Astrocyte (in vitro differentiated cells and primary cell): ENCODE measurements around the gene LRRC10B. TPM values are rescaled to one million over a fixed set of nuclear protein-coding genes. Genes with fewer than 3 reads are reported as not detected.

Experiments used
- DNase-seq: peaks from one replicate; pipeline ENCODE4 v3.0.0-alpha.2; 2010; ENCODE audit warnings: low read depth
- FAIRE-seq: peaks from 2 replicates; lab custom pipeline; 2011; peaks lifted over from hg19 to GRCh38; lab: Jason Lieb, UNC
- H2AFZ ChIP-seq: 2 replicates; pipeline ENCODE4 v1.6.0; 2012; ENCODE audit warnings: low read depth, low read length, inconsistent platforms
- H3K27ac ChIP-seq: 2 replicates; pipeline ENCODE4 v1.5.1; 2011; ENCODE audit warnings: low read depth, low read length, inconsistent platforms
- H3K27me3 ChIP-seq: 2 replicates; pipeline ENCODE4 v1.6.0; 2011; ENCODE audit warnings: low read length, inconsistent platforms; ENCODE audit not compliant: insufficient read depth
- H3K36me3 ChIP-seq: 2 replicates; pipeline ENCODE4 v1.5.1; 2011; ENCODE audit warnings: low read length, inconsistent platforms; ENCODE audit not compliant: insufficient read depth
- H3K4me1 ChIP-seq: 2 replicates; pipeline ENCODE4 v1.5.1; 2011; ENCODE audit warnings: low read length, inconsistent platforms; ENCODE audit not compliant: insufficient read depth
- H3K4me2 ChIP-seq: 2 replicates; pipeline ENCODE4 v1.6.0; 2012; ENCODE audit warnings: low read length, inconsistent platforms
- H3K4me3 ChIP-seq: 2 replicates; pipeline ENCODE4 v1.5.1; 2011; ENCODE audit warnings: low read depth, mild to moderate bottlenecking, low read length, inconsistent platforms; ENCODE audit not compliant: insufficient read depth
- H3K79me2 ChIP-seq: 2 replicates; pipeline ENCODE4 v1.6.0; 2012; ENCODE audit warnings: mild to moderate bottlenecking, low read length, inconsistent platforms; ENCODE audit not compliant: insufficient read depth
- H3K9ac ChIP-seq: 2 replicates; pipeline ENCODE4 v1.6.0; 2012; ENCODE audit warnings: mild to moderate bottlenecking, low read length, inconsistent platforms
- H3K9me3 ChIP-seq: 2 replicates; pipeline ENCODE4 v1.5.1; 2012; ENCODE audit warnings: low read depth, mild to moderate bottlenecking, low read length, inconsistent platforms; ENCODE audit not compliant: insufficient read depth
- H4K20me1 ChIP-seq: 2 replicates; pipeline ENCODE4 v1.6.0; 2012; ENCODE audit warnings: low read length, inconsistent platforms; ENCODE audit not compliant: insufficient read depth
- H3K27ac Mint-ChIP-seq: one replicate; pipeline ENCODE4 v1.8.0; 2021; ENCODE audit warnings: mild to moderate bottlenecking, mixed read lengths; ENCODE audit not compliant: unreplicated experiment
- H3K27me3 Mint-ChIP-seq: one replicate; pipeline ENCODE4 v1.8.0; 2021; ENCODE audit warnings: low read depth, mixed read lengths; ENCODE audit not compliant: unreplicated experiment
- H3K36me3 Mint-ChIP-seq: one replicate; pipeline ENCODE4 v1.8.0; 2021; ENCODE audit warnings: low read depth, mixed read lengths; ENCODE audit not compliant: unreplicated experiment
- H3K4me1 Mint-ChIP-seq: one replicate; pipeline ENCODE4 v1.8.0; 2021; ENCODE audit warnings: low read depth, mixed read lengths; ENCODE audit not compliant: unreplicated experiment
- H3K4me3 Mint-ChIP-seq: one replicate; pipeline ENCODE4 v1.8.0; 2021; ENCODE audit warnings: mild to moderate bottlenecking, moderate library complexity, mixed read lengths; ENCODE audit not compliant: unreplicated experiment
- H3K9me3 Mint-ChIP-seq: one replicate; pipeline ENCODE4 v1.8.0; 2021; ENCODE audit warnings: mild to moderate bottlenecking, mixed read lengths; ENCODE audit not compliant: unreplicated experiment
- EZH2 ChIP-seq: IDR thresholded peaks from 2 replicates; pipeline ENCODE4 v1.6.1; 2012; ENCODE audit warnings: mild to moderate bottlenecking, low read length, inconsistent platforms; ENCODE audit not compliant: insufficient read depth
- total RNA-seq: library from RNA; stranded (reverse); gene quantifications from 2 replicates; pipeline ENCODE4 v1.2.1, GENCODE V29; 2021
- TF ChIP-seq, protein P1 (sequence below): IDR thresholded peaks from 2 replicates; pipeline ENCODE4 v1.5.1; 2011; ENCODE audit warnings: low read depth, mild to moderate bottlenecking, inconsistent platforms, low read length, moderate library complexity; ENCODE audit not compliant: insufficient read depth

Gene LRRC10B
- total RNA-seq, 1 donor from 2014 or later = 0.09 TPM

DNA sequence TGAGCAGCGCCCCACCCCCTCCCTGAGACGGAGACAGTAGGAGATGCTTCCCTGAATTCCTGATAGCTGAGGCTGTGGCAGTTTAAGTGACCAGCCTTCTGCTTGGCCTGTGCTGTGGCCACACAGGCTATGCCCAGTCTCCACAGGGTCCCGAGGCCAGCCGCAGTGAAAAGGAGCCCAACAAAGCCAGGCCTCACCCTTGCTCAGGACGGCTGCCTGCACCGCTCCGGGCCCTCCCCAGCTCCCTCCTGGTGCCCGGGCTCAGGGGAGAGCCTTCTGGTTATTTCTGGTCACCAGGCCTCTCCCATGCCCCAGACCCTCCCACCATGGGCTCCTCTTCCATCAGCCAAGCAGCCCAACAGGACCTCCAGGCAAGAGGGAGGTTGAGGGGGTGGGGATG is 28.8 kb downstream of the LRRC10B start:
- Histone ChIP-seq H3K9me3 (no peaks in the 10 kb centered on the region), H4K20me1 (no peaks in the 10 kb centered on the region), H3K79me2 (no peaks in the 10 kb centered on the region), H3K9ac (no peak overlapping the region), H3K4me2 (no peak overlapping the region), H3K36me3 (no peaks in the 10 kb centered on the region), H2AFZ (no peak overlapping the region), H3K27ac (no peak overlapping the region), H3K4me3 (no peak overlapping the region), H3K27me3 (peaks cover 22% of the 10 kb centered on the region), H3K4me1 (no peaks in the 10 kb centered on the region)
- Mint-ChIP-seq H3K27ac (no peak overlapping the region), H3K9me3 (peaks cover 5% of the 10 kb centered on the region), H3K36me3 (peaks cover under 1% of the 10 kb centered on the region), H3K4me3 (no peak overlapping the region), H3K27me3 (peaks cover 47% of the 10 kb centered on the region), H3K4me1 (peaks cover 7% of the 10 kb centered on the region)
- DNase-seq = no peak
- no peak for FAIRE-seq
- TF ChIP-seq, protein P1, sequence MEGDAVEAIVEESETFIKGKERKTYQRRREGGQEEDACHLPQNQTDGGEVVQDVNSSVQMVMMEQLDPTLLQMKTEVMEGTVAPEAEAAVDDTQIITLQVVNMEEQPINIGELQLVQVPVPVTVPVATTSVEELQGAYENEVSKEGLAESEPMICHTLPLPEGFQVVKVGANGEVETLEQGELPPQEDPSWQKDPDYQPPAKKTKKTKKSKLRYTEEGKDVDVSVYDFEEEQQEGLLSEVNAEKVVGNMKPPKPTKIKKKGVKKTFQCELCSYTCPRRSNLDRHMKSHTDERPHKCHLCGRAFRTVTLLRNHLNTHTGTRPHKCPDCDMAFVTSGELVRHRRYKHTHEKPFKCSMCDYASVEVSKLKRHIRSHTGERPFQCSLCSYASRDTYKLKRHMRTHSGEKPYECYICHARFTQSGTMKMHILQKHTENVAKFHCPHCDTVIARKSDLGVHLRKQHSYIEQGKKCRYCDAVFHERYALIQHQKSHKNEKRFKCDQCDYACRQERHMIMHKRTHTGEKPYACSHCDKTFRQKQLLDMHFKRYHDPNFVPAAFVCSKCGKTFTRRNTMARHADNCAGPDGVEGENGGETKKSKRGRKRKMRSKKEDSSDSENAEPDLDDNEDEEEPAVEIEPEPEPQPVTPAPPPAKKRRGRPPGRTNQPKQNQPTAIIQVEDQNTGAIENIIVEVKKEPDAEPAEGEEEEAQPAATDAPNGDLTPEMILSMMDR = no peak
- no peak for TF ChIP-seq EZH2

DNA sequence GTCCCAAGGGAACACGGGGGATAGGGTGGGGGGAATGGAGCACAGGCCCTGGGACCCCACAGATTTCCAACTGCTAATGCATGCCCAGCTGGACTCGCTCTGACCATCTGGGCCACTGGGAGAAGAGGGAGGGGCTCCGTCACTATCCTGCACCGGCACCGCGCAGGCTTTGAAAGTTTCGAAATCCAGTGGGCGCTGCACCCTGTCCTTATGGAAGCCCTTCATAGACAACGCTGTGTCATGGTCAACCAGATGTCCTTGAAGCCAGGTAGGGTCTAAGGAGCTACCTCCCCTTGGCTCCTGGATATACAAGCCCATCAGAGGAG is 30.1 kb downstream of the LRRC10B start:
- no peak for TF ChIP-seq EZH2
- TF ChIP-seq, protein P1 = no peak
- no peak for FAIRE-seq

DNA sequence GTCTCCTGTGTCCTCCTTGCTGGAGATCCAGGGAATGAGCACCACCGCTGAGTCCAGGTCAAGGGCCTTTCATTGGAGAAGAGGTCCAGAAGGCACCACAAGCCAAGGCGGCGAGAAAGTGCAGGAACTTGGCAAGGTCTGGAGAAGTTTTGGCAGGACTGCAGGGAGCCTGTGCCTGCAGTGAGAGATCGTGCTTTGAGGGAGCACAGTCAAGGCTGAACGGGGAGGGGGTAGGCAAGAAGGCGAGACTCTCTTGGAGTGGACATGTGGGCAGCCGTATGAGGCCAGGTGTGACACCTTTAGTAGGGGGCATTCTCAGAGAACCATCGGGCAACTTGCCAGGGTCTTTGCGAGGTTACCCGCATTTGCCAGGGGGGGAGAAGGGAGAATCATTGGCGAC is 30.5 kb downstream of the LRRC10B start:
- H3K9me3 ChIP-seq = no peaks in the 10 kb centered on the region
- no peak overlapping the region for H3K4me3 ChIP-seq
- H3K4me1 ChIP-seq = no peaks in the 10 kb centered on the region
- Mint-ChIP-seq H3K27me3 (peaks cover 40% of the 10 kb centered on the region), H3K4me1 (peaks cover 7% of the 10 kb centered on the region), H3K36me3 (peaks cover 1% of the 10 kb centered on the region), H3K27ac (no peak overlapping the region), H3K4me3 (no peak overlapping the region), H3K9me3 (peaks cover 4% of the 10 kb centered on the region)
- H3K79me2 ChIP-seq = no peaks in the 10 kb centered on the region
- no peak for FAIRE-seq
- DNase-seq = no peak
- TF ChIP-seq, protein P1 = no peak
- no peak overlapping the region for H3K9ac ChIP-seq
- no peak overlapping the region for H2AFZ ChIP-seq
- no peak overlapping the region for H3K4me2 ChIP-seq
- no peaks in the 10 kb centered on the region for H3K36me3 ChIP-seq
- H3K27me3 ChIP-seq = peaks cover 22% of the 10 kb centered on the region
- no peaks in the 10 kb centered on the region for H4K20me1 ChIP-seq
- H3K27ac ChIP-seq = no peak overlapping the region

More for the DNA sequence above, 30.1 kb downstream of the LRRC10B start:
- Histone ChIP-seq H3K9ac (no peak overlapping the region), H2AFZ (no peak overlapping the region), H3K4me2 (no peak overlapping the region), H4K20me1 (no peaks in the 10 kb centered on the region), H3K4me3 (no peak overlapping the region), H3K4me1 (no peaks in the 10 kb centered on the region), H3K27ac (no peak overlapping the region), H3K36me3 (no peaks in the 10 kb centered on the region), H3K27me3 (peaks cover 22% of the 10 kb centered on the region), H3K9me3 (no peaks in the 10 kb centered on the region), H3K79me2 (no peaks in the 10 kb centered on the region)
- H3K36me3 Mint-ChIP-seq = peaks cover 1% of the 10 kb centered on the region
- H3K4me1 Mint-ChIP-seq = peaks cover 7% of the 10 kb centered on the region
- H3K9me3 Mint-ChIP-seq = peaks cover 4% of the 10 kb centered on the region
- no peak overlapping the region for H3K4me3 Mint-ChIP-seq
- peaks cover 43% of the 10 kb centered on the region for H3K27me3 Mint-ChIP-seq
- no peak overlapping the region for H3K27ac Mint-ChIP-seq
- no peak for DNase-seq
